Measurements from ENCODE around the gene TDRD7. TPM values are rescaled to one million over a fixed set of nuclear protein-coding genes. Genes with fewer than 3 reads are reported as not detected.

The TDRD7 gene
- total RNA-seq, 1 donor from 2014 or later, result 10.6 TPM

DNA sequence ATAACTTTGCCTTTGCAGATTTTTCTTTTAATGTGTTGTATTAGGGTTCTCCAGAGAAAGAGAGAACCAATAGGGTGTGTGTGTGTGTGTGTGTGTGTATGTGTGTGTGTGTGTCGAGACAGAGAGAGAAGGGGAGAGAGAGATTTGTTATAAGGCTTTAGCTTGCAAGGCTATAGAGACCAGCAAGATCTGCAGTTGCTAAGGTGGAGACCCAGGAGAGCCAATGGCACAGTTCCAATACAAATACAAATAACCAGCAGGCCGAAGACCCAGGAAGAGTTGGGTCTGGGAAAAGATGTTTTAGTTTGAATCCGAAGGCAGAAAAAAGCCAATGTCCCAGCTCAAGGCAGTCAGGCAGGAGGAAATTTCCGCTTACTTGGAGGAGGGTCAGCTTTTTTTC is 112.5 kb downstream of the TDRD7 start:
- intact Hi-C loops (cut with micrococcal nuclease), result no loop called here

DNA sequence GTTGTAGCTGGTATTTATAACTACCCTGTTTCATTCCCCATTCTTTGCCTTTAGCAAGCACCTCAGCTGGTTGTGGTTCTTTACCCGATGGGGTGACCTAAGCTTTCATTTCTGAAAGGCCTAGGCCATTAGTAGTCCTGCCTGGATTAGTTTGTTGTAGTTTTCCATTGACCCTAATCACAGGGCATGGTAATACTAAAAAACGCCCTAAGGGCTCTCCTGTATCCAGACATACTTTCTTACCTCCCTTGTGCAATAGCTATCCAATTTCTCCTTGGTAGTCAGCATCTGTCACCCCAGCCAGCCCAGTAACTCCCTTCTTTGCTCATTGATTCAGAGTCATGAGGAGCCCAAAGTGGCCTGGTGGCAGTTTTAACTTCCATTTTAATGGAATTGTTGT is 113.6 kb downstream of the TDRD7 start:
- intact Hi-C loops (cut with micrococcal nuclease), result no loop called here

DNA sequence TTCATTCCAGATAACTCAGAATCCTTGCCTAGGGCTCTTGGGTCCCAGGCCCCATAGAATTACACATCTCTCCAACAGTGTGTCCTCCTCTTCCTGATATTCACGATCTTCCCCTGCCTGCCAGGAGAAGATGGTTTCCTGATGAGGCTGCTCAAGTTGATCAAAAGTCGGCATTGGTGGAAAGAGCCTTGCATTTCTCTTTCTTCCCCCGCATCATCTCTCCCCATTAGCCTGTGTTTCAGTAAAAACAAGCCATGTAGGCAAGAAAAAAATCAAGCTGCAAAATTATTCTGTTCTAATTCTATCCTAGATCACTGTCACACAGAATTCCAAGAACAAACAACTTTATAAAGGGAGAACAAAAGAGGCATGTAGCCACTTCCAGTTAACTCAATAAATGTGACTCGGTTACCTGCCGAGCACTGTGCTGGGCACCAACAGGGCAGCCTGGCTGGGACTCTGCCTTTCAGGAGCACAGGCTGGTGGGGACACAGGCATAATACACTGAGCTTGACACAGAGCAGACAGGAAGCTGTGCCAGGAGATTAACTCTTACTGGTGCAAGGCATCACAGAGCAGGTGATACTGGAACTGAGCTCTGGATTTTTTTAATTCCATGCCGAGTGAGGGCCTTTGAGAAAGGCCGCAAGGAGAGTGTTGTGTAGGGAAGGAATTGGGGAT is 115.1 kb downstream of the TDRD7 start:
- intact Hi-C loops (cut with micrococcal nuclease), result no loop called here

DNA sequence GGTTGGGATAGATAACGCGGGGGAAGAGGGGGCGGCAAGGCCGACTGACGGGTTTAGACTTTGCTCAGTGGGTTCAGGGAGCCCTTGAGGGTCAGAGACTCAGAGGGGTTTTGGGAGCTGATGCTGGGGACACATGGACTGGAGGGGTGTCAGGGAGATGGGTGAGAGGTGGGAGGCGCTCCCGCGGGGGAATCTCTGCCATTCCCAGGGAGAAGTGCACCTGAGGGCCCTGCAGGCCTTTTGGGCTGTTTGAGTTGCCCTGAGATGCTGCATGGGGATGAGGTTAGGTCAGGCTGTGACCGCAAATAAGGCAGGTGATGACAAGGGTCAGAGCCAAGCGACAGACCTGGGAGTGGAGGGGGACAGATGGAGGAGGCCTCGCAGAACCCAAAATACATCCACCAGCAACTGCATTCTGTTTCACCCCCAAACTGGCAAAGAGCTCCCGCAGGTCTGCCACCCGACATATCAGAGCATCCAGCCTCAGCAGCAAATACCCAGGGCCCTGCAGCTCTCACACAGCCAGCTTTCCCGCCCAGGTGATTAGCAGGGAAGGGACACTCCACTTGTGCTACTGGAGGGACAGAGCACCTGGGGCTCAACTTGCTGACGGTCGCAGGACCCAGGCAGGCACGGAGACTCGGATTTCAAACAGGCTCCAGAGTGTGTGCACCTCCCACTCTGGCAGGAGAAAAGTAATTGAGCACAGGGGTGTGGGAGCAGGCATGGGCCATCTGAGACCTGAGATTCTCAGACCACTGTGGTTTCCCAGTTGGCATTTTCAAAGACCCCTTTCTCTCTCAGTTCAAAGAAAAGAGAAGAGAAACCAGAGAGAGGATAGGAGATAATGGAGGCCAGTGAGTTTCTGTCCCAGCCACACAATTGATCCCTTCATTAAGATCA is 116.0 kb downstream of the TDRD7 start:
- intact Hi-C loops (cut with micrococcal nuclease), result no loop called here

DNA sequence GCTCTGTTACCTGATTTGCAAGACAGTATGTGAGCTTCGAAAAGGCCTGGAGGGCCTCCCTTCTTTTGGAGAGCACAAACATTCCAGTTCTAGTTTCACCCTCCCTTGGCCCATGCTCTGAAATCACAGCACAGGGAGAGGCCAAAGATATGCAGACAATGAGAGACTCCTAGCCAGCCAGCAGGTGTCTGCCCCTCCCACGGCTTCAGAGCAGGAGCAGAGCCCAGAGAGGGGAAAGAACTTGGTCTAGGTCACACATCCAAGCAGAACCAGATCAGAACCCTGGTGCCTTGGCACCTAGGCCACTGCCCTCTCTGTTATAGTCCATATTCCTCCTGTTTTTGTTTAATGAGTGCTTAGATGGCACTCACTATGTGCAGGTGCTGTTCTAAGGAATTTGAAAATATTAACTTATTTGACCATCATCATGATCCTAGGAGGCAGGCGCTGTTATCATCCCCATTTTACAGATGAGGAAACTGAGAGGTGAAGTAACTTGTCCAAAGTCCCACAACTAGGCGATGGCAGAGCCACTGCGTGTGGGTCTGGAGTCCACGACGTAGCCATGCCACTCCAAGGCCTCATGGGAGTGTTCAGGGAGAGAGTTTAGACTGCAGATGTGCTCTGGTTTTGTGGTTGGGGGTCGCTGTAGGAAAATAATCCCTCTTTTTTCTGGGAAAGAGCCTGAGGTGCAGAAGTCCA is 116.8 kb downstream of the TDRD7 start:
- intact Hi-C loops (cut with micrococcal nuclease), result no loop called here

DNA sequence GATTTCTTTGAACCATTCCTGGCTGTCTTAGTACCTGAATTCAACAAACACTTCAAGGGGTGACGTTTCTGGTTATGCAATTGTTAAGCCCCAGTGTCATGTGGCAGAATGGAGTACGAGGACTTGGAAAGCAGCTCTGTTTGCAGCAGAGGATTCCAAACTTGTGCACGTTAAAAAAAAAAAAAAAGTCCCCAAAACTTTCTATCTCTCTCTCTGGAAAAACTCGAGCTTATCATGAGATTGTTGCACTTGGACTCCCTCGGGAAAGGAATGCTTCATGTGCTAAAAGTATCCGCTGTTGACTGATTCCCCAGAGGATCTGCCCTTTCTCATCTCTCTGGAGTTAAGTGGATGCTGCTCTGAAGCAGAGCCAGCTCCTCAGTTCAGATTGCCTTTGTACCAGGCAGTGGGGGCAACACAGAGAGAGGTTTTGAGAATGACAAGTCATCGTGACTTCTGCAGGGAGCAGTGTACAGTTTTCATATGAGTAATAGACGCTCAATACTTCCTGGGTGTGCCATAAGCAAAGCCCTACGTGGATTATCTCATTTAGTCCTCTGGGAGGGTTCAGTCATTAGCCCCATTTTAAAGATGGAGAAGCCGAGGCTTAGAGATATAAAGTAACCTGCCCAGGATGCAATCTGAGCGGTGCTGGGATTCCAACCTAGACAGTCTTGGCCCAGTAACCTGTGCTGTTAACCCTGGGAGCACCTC is 117.6 kb downstream of the TDRD7 start:
- intact Hi-C loops (cut with micrococcal nuclease), result no loop called here

DNA sequence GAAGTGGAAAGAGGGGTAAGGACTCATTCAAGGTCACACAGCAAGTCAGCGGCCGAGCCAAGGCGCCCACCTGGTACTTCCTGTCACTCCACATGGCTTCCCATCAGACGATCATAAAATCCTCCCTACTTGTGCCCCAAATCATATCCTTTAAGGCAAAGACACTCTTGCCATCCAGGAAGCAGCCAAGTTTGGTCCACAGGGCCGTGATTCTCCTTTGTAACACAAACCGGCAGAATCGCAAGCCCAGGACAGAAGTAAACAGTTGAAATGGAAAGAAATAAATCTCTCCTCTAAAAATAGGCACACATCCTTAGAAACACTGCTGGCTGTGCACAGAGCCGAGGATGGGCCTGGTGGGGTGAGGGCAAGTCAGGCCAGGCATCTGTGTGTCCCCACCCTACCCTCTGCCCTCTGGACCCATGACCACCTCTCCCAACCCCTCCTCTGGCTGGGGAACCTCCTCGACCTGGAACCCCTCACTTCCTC is 120.0 kb downstream of the TDRD7 start:
- intact Hi-C loops (cut with micrococcal nuclease), result no loop called here

DNA sequence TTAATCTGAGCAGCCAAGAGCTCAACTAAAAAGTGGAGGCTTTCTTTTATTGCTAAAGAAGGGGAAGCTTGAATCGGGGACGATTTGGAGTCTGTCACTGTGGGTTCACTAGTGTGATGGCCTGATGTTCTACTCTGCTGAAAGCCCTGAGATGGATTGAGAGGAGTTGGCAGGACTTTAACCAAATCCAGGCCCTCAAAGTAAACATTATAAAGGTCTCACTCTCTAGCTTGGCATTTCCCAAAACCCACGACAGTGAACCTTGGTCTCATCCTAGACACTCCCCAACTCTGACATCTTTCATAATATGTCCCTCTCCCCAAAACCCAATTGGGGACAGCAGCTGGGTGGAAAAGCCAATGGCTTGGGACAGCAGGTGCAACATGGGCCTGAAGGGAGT is 122.3 kb downstream of the TDRD7 start:
- intact Hi-C loops (cut with micrococcal nuclease), result no loop called here

DNA sequence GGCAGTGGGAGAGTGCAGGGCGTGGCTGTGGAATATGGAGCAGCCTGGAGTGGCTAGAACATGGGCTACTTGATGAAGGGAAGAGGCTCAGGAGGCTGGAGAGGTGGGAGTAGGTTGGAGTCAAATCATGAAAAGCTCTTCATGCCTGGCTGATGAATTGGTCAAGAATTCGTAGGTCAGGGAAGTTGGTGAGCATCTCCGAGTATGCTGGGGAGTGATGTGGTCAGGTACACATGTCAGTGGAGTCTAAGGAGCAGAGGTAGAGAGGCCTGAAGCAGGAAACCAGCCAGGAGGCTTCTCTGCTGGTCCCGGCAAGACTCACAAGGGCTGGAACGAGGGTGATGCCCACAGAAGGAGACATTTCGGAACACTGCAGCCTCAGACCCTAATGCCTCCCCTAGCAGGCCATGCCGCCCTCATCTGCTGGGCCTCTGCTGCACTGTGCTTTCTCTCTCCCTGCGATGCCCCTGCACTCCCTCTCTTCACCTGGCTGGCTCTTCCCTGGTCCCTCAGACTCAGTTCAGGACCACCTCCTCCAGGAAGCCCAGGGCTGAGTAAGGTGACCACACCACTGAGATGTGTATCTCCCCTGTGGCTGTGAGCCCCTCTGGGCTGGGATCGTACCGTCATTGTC is 123.2 kb downstream of the TDRD7 start:
- intact Hi-C loops (cut with micrococcal nuclease), result no loop called here

DNA sequence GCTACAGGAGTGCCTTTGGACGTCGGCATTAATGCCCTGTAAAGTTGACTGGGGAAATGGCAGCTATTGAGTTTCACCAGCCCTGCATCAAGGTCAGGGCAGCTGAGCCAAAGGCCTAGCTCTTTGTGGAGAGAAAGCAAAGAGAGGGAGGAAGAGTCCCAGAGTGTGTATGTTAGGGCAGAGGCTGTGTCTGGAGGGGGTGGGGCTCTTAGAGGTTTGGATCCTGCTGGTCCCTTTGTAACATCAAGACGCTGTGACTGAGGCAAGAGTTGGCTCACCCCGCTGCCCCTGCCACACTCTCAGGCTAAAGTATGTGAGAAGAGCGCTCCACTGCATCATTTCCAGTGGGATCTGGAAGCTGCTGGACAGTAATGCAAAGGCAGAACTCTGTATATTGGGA is 123.9 kb downstream of the TDRD7 start:
- intact Hi-C loops (cut with micrococcal nuclease), result no loop called here

DNA sequence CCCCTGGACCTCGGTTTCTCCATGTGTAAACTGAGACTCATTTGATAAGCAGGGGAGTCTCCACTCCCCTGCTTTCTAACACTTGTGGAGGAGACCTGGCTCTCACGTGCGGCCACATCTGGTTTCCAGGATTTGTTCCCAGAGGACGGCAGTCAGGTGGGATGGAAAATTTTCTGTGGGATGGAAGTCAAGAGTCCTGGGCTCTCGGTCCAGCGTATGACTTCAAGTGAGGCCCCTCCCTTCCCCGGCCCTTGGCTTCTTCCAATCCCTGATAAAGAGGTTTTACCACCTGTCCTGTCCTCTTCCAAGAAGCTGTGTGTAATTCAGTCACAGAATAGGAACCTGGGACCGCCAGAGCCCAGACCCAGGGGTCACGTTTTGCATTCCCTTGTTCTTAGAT is 124.6 kb downstream of the TDRD7 start:
- intact Hi-C loops (cut with micrococcal nuclease), result no loop called here

DNA sequence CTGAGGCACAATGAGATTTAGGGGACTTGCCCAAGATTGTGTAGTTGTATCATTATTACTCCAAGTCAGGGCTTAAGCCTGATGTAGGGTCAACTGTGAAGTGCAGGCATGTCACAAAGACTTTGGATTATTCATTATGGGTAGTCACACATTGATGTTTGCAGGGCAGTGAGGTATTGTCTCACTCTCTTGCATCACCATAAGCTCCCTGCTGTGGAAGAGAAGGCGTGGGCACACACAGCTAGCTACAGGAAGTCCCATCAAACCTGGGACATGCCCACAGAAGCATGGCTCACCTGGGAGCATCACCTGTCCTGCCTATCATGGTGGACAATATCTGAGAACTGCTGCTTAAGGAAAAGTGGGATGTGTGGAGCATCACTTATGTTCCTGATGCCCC is 131.7 kb downstream of the TDRD7 start:
- intact Hi-C loops (cut with micrococcal nuclease), result no loop called here

DNA sequence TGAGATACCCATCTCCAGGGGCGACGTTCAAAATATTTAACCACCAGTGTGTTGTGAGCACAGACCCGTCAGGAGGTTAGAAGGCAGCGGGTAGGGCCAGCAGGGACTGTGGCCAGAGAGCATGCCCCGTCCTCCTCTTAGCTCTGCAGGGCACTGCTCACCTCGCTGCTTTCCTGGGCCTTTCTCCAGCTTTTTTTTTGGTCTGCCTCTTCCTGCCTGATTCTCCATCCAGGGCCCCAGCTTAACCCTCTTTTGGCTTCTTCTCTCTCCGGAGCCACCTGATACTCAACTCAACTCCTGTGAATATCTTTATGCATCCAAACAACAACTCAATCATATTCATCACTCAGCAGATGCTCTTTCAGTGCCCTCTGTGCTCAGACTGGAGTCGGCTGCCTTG is 133.6 kb downstream of the TDRD7 start:
- intact Hi-C loops (cut with micrococcal nuclease), result no loop called here

Other genes starting within 250 kb of the TDRD7 start
- gene CCDC180, start 104.4 kb upstream of the TDRD7 start, total RNA-seq, result 4.0 and 5.9 TPM in 2 replicates
- gene TMOD1, start 89.6 kb downstream of the TDRD7 start, total RNA-seq, result 0.68 and 1.1 TPM in 2 replicates
- gene TSTD2, start 221.3 kb downstream of the TDRD7 start, total RNA-seq, result 14.5 and 18.2 TPM in 2 replicates
- gene NCBP1, start 221.7 kb downstream of the TDRD7 start, total RNA-seq, result 44.0 and 47.2 TPM in 2 replicates

All from T-helper 2 cell treated with Interferon-gamma antibody and Interleukin-4, amounts not matched to agents 100 ng/mL and 5 ng/mL, for 36 hours (primary cell).